Measurements from ENCODE around the gene FLOT2. TPM values are rescaled to one million over a fixed set of nuclear protein-coding genes. Genes with fewer than 3 reads are reported as not detected.

FLOT2 gene
- total and polyA plus RNA-seq, 10 of the 15 experiments (the other 5 are each of a cell fraction or from before 2014, with no cell fraction given) = 56.8 to 302 (median 149) TPM

DNA sequence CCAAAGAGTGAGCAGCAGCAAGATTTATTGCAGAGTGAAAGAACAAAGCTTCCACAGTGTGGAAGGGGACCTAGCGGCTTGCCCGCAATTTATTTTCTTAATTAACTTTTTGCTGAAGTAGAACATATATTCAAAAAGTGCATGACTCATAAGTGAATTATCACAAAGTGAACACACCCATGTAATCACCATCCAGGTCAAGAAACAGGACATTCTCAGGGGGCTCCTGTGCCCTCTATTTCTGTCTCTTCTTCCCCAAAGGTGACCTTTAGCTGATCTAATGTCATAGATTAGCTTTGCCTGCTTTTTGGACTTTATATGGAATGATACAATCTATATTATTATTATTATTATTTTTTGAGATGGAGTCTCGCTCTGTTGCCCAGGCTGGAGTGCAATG is 22.8 kb downstream of the FLOT2 start:
- Histone ChIP-seq H3K27ac (ENCODE audit: control insufficient read depth, insufficient read depth) (no peak overlapping the region), H3K27me3 (replicated peaks in 1 of 2; ENCODE audit: control insufficient read depth in 2 of 2, insufficient read depth in 2 of 2, low read length in 1 of 2) (no peaks in the 10 kb centered on the region), H4K20me1 (ENCODE audit: control insufficient read depth, insufficient read depth) (no peaks in the 10 kb centered on the region), H3K79me2 (ENCODE audit: control insufficient read depth, insufficient read depth, low read length) (no peaks in the 10 kb centered on the region), H3K9me3 (replicated peaks; ENCODE audit: control insufficient read depth, insufficient read depth, low read length) (no peaks in the 10 kb centered on the region), H3K36me3 (ENCODE audit: control insufficient read depth in 2 of 2, insufficient read depth in 2 of 2, low read length in 1 of 2) (peaks cover 0 to 4% of the 10 kb centered on the region in 2 experiments; a peak in 2 of 4 replicates), H3K4me2 (ENCODE audit: control insufficient read depth, insufficient read depth) (no peak overlapping the region), H2AFZ (ENCODE audit: control insufficient read depth, low read depth, low read length) (no peak overlapping the region), H3K4me3 (no peak overlapping the region), H3K4me1 (ENCODE audit: control insufficient read depth, insufficient read depth, low read length) (peaks cover 14% of the 10 kb centered on the region), H3K9ac (ENCODE audit: control insufficient read depth, insufficient read depth, low read length) (no peak overlapping the region)
- ChIA-PET SMC1A (ENCODE audit: uncharacterized antibody, unreplicated experiment) (no interaction called here), CTCF (no interaction called here), RAD21 (ENCODE audit: unreplicated experiment) (interaction anchor here (0.5 kb wide), 1 partner anchor 18 kb away, joined by 3 read pairs; no protein-coding TSS in a partner anchor), POLR2A (no interaction called here)
- ATAC-seq (no peak), DNase-seq (ENCODE audit: low read depth, low spot score) (no peak), FAIRE-seq (no peak)
- in situ Hi-C loops (cut with MboI) = loop anchor here (25.0 kb wide), 1 partner anchor 1387 kb away; no protein-coding TSS in a partner anchor
- WGBS (ENCODE audit: insufficient coverage, insufficient replicate concordance, low lambda C conversion rate, missing lambda C conversion rate) = 96% methylated on average over 3 of the region's 3 CpGs
- intact Hi-C loops (cut with micrococcal nuclease; ENCODE audit: unreplicated experiment) = no loop called here
- BruUV-seq (replicated peaks) = no TSS peak
- no peak for TF ChIP-seq KAT2A (conservative IDR thresholded peaks at IDR 0.05; ENCODE audit: control insufficient read depth, low read depth, low read length)
- TF ChIP-seq, protein P1, sequence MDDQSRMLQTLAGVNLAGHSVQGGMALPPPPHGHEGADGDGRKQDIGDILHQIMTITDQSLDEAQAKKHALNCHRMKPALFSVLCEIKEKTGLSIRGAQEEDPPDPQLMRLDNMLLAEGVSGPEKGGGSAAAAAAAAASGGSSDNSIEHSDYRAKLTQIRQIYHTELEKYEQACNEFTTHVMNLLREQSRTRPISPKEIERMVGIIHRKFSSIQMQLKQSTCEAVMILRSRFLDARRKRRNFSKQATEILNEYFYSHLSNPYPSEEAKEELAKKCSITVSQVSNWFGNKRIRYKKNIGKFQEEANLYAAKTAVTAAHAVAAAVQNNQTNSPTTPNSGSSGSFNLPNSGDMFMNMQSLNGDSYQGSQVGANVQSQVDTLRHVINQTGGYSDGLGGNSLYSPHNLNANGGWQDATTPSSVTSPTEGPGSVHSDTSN (IDR thresholded peaks at IDR 0.05; ENCODE audit: insufficient replicate concordance, low read depth, low read length) = no peak
- no peak for TF ChIP-seq MYB (IDR thresholded peaks at IDR 0.05; ENCODE audit: borderline replicate concordance, low read depth, low read length)
- TF ChIP-seq, protein P2, sequence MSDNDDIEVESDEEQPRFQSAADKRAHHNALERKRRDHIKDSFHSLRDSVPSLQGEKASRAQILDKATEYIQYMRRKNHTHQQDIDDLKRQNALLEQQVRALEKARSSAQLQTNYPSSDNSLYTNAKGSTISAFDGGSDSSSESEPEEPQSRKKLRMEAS (IDR thresholded peaks at IDR 0.05; ENCODE audit: low read depth, low read length) = no peak
- TF ChIP-seq NRF1 (conservative IDR thresholded peaks at IDR 0.05; ENCODE audit: low read depth, low read length) = no peak
- TF ChIP-seq POLR2AphosphoS5 (IDR thresholded peaks at IDR 0.05; ENCODE audit: low read length) = no peak
- TF ChIP-seq SREBF1 (IDR thresholded peaks at IDR 0.05; ENCODE audit: low read length) = no peak
- no peak for TF ChIP-seq NR2C1 (IDR thresholded peaks at IDR 0.05)
- no peak for TF ChIP-seq MXI1 (IDR thresholded peaks at IDR 0.05; ENCODE audit: low read depth, low read length)
- TF ChIP-seq TCF12 (IDR thresholded peaks at IDR 0.05; ENCODE audit: low read depth, low read length) = no peak
- no peak for TF ChIP-seq PAX5 (IDR thresholded peaks at IDR 0.05; ENCODE audit: borderline replicate concordance, low read depth, low read length)
- TF ChIP-seq, protein P3, sequence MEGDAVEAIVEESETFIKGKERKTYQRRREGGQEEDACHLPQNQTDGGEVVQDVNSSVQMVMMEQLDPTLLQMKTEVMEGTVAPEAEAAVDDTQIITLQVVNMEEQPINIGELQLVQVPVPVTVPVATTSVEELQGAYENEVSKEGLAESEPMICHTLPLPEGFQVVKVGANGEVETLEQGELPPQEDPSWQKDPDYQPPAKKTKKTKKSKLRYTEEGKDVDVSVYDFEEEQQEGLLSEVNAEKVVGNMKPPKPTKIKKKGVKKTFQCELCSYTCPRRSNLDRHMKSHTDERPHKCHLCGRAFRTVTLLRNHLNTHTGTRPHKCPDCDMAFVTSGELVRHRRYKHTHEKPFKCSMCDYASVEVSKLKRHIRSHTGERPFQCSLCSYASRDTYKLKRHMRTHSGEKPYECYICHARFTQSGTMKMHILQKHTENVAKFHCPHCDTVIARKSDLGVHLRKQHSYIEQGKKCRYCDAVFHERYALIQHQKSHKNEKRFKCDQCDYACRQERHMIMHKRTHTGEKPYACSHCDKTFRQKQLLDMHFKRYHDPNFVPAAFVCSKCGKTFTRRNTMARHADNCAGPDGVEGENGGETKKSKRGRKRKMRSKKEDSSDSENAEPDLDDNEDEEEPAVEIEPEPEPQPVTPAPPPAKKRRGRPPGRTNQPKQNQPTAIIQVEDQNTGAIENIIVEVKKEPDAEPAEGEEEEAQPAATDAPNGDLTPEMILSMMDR (IDR thresholded peaks at IDR 0.05 in 2 of 3, conservative IDR thresholded peaks at IDR 0.05 in 1 of 3; ENCODE audit: control insufficient read depth in 2 of 3, extremely low read depth in 1 of 3, insufficient read depth in 1 of 3, low read depth in 3 of 3, low read length in 3 of 3) = no peak
- TF ChIP-seq, protein P4, sequence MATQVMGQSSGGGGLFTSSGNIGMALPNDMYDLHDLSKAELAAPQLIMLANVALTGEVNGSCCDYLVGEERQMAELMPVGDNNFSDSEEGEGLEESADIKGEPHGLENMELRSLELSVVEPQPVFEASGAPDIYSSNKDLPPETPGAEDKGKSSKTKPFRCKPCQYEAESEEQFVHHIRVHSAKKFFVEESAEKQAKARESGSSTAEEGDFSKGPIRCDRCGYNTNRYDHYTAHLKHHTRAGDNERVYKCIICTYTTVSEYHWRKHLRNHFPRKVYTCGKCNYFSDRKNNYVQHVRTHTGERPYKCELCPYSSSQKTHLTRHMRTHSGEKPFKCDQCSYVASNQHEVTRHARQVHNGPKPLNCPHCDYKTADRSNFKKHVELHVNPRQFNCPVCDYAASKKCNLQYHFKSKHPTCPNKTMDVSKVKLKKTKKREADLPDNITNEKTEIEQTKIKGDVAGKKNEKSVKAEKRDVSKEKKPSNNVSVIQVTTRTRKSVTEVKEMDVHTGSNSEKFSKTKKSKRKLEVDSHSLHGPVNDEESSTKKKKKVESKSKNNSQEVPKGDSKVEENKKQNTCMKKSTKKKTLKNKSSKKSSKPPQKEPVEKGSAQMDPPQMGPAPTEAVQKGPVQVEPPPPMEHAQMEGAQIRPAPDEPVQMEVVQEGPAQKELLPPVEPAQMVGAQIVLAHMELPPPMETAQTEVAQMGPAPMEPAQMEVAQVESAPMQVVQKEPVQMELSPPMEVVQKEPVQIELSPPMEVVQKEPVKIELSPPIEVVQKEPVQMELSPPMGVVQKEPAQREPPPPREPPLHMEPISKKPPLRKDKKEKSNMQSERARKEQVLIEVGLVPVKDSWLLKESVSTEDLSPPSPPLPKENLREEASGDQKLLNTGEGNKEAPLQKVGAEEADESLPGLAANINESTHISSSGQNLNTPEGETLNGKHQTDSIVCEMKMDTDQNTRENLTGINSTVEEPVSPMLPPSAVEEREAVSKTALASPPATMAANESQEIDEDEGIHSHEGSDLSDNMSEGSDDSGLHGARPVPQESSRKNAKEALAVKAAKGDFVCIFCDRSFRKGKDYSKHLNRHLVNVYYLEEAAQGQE (IDR thresholded peaks at IDR 0.05; ENCODE audit: low read depth, low read length) = no peak
- no peak for TF ChIP-seq ZNF24 (IDR thresholded peaks at IDR 0.05)
- no peak for TF ChIP-seq PML (IDR thresholded peaks at IDR 0.05; ENCODE audit: low read length)
- TF ChIP-seq CBX3 (IDR thresholded peaks at IDR 0.05; ENCODE audit: borderline replicate concordance, low read depth) = no peak
- no peak for TF ChIP-seq HDAC2 (IDR thresholded peaks at IDR 0.05)
- TF ChIP-seq CHD1 (IDR thresholded peaks at IDR 0.05; ENCODE audit: low read depth, low read length) = no peak
- no peak for TF ChIP-seq BCL11A (IDR thresholded peaks at IDR 0.05; ENCODE audit: low read depth, low read length)
- TF ChIP-seq, protein P5, sequence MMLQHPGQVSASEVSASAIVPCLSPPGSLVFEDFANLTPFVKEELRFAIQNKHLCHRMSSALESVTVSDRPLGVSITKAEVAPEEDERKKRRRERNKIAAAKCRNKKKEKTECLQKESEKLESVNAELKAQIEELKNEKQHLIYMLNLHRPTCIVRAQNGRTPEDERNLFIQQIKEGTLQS (IDR thresholded peaks at IDR 0.05; ENCODE audit: borderline replicate concordance, extremely low read depth, low read depth, low read length) = no peak

Measured in GM12878 (cell line).